ENCODE measurements around the gene CLMP.
"Not testable (repeated sequence)": the region's sequence is repeated elsewhere in the genome, so short reads cannot be mapped to it uniquely, and the experiment has no call there.

The CLMP gene

GRCh38 chr11:123083623-123084029 is 111.4 kb downstream of the CLMP start:
- peak in 1 of 2 donors; percentile 33 for DNase-seq (ENCODE audit: low read depth in 2 of 2)

GRCh38 chr11:123082977-123083376 is 112.1 kb downstream of the CLMP start:
- DNase-seq (ENCODE audit: low read depth in 2 of 2) = no peak

GRCh38 chr11:123080015-123080414 is 115.0 kb downstream of the CLMP start:
- DNase-seq (ENCODE audit: low read depth in 2 of 2) = no peak

GRCh38 chr11:123076484-123076883 is 118.6 kb downstream of the CLMP start:
- DNase-seq (ENCODE audit: low read depth in 2 of 2) = no peak

GRCh38 chr11:123073343-123074057 is 121.5 kb downstream of the CLMP start:
- no peak for DNase-seq (ENCODE audit: low read depth in 2 of 2)

GRCh38 chr11:123072762-123073161 is 122.3 kb downstream of the CLMP start:
- DNase-seq (ENCODE audit: low read depth in 2 of 2) = no peak

GRCh38 chr11:123072332-123072761 is 122.7 kb downstream of the CLMP start:
- DNase-seq (ENCODE audit: low read depth in 2 of 2) = no peak

- no peak for DNase-seq (ENCODE audit: low read depth in 2 of 2)
These were observed 124.9 kb downstream of the CLMP start for GRCh38 chr11:123069908-123070821.

- DNase-seq (ENCODE audit: low read depth in 2 of 2) = no peak
These were observed 129.4 kb downstream of the CLMP start for GRCh38 chr11:123065621-123066020.

GRCh38 chr11:123063826-123064657 is 131.0 kb downstream of the CLMP start:
- no peak for DNase-seq (ENCODE audit: low read depth in 2 of 2)

- DNase-seq (ENCODE audit: low read depth in 2 of 2) = no peak
These were observed 131.9 kb downstream of the CLMP start for GRCh38 chr11:123062892-123063825.

- DNase-seq (ENCODE audit: low read depth in 2 of 2) = peak; percentile 99 to 100
These were observed 132.7 kb downstream of the CLMP start for GRCh38 chr11:123062158-123062891.

- peak; percentile 50 to 59 for DNase-seq (ENCODE audit: low read depth in 2 of 2)
These were observed 133.5 kb downstream of the CLMP start, which contains the start of gene HSPA8 for GRCh38 chr11:123061403-123062157. Gene HSPA8 (minus strand): TSS chr11:123062136. CDS start chr11:123061324, 812 bp downstream.

- DNase-seq (ENCODE audit: low read depth in 2 of 2) = no peak
These were observed 134.6 kb downstream of the CLMP start for GRCh38 chr11:123060277-123061000.

- DNase-seq (ENCODE audit: low read depth in 2 of 2) = not testable (repeated sequence)
These were observed 135.8 kb downstream of the CLMP start for GRCh38 chr11:123059041-123059920.

- DNase-seq (ENCODE audit: low read depth in 2 of 2) = no peak
These were observed 137.3 kb downstream of the CLMP start for GRCh38 chr11:123057661-123058305.

Data from stimulated activated CD8-positive, alpha-beta memory T cell treated with anti-CD3 and anti-CD28 coated beads, Interleukin-2, amount 100 ng/mL, for 48 hours (primary cell).